Right ventricle myocardium inferior (tissue), 1 donor: ENCODE results near the gene ZC3H7B. TPM values are rescaled to one million over a fixed set of nuclear protein-coding genes. Genes with fewer than 3 reads are reported as not detected.
A peak's percentile ranks its signal among the peaks of the same experiment; 100 is the strongest.
"Not testable (repeated sequence)": the region's sequence is repeated elsewhere in the genome, so short reads cannot be mapped to it uniquely, and the experiment has no call there.

ENCODE experiments used
- ATAC-seq: fragments of 200-7000 bp; cut with Tn5 transposase; one replicate; pipeline ENCODE4 v1.9.1; 2020; ENCODE audit warnings: mild to moderate bottlenecking, moderate library complexity
- DNase-seq: peaks from one replicate; pipeline ENCODE4 v3.0.0; 2021; ENCODE audit errors: missing footprints
- intact Hi-C: fragments of 100-400 bp; cut with DNase I; formaldehyde crosslinking; loops from one replicate; pipeline ENCODE4 v1.11.0; 2022
- total RNA-seq: library from RNA; stranded (reverse); fragmentation: NEBNext Ultra II Directional; extraction: Animal tissue kit (Norgen Biotek cat#: 25700); gene quantifications from one replicate; pipeline ENCODE4 v1.2.1, GENCODE V29; 2021
- donor health status: DM: no; HTN: yes; CAD: no; lungs with severe emphysema.

Gene ZC3H7B
- total RNA-seq, 1 donor from 2014 or later, result 45.5 TPM

DNA sequence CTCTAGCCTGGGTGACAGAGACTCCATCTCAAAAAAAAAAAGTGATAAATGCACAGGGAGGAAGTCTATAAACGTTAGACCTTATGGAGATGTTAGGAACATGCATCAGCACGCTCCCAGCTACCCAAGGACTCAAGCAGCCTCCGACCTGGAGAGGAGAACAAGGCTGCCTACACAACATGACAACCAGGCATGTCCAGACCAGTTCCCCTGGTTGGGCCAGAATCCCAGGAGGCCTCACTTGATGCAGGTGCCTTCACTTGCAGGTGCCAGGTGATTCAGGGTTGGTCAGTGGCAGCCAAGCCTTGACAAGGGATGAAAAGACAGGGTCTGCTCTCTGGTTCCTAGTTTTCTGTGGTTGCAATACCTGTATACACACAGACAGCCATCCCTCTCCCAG is 21.3 kb upstream of the ZC3H7B start:
- no peak for DNase-seq
- ATAC-seq, result no peak
- intact Hi-C loops, result loop anchor here (10.0 kb wide), 1 partner anchor 325 kb away; the partner anchor contains the start of gene RBX1

DNA sequence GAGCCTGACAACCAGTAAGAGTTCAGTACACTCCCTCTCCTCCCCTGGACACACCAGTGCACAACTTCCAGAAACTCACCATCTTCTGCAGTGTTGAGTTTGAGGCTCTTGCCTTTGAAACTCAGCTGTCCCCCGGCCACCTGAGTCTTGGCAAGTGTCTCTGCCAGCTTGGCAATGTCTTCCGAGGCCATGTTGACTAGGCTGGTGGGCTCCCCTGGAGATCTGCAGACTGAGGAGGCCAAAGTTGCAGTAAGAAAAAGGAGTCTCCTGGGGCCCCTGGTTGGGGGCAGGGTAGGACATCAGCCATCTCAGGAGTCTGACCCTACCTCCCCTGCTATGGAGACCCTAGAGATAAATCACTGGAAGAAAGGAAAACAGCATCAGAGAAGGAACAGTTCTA is 20.5 kb upstream of the ZC3H7B start:
- DNase-seq (no peak), ATAC-seq (no peak)
- intact Hi-C loops, result loop anchor here (10.0 kb wide), 1 partner anchor 326 kb away; the partner anchor contains the start of gene RBX1

DNA sequence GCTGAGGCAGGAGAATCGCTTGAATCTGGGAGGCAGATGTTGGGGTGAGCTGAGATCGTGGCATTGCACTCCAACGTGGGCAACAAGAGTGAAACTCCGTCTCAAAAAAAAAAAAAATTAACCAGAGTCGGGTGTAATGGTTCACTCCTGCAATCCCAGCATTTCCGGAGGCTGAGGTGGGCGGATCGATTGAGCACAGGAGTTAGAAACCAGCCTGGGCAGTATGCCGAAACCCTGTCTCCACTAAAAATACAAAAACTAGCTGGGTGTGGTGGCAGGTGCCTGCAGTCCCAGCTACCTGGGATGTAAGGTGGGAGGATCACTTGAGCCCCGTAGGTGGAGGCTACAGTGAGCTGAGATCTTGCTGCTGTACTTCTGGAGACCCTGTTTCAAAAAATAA is 16.9 kb upstream of the ZC3H7B start:
- intact Hi-C loops, result loop anchor here (10.0 kb wide), 1 partner anchor 330 kb away; the partner anchor contains the start of gene RBX1
- ATAC-seq (no peak), DNase-seq (no peak)

DNA sequence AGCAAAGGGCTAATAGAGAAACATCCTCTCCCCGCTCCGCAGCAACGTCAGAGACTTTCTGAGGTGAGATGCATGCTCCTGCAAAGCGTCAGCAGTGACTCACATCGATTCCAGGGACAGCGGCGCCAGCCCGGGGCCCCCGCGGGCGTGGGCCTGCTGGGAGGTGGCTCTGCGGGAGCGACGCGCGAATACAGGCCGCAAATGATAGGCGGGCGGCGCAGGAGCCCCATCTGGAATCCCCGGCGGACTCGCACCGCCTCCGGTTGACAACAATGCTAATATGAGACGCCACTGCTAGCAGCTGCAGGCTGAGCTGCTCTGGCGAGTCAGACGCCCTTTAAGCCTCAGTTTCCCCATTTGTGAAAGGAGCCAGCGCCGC is 15.9 kb upstream of the ZC3H7B start:
- intact Hi-C loops, result loop anchor here (5.0 to 10.0 kb wide), 4 partner anchors 88 to 331 kb away; partner anchors contain the start of genes EP300, RBX1 and TEF
- no peak for DNase-seq
- ATAC-seq, result peak; percentile 4

DNA sequence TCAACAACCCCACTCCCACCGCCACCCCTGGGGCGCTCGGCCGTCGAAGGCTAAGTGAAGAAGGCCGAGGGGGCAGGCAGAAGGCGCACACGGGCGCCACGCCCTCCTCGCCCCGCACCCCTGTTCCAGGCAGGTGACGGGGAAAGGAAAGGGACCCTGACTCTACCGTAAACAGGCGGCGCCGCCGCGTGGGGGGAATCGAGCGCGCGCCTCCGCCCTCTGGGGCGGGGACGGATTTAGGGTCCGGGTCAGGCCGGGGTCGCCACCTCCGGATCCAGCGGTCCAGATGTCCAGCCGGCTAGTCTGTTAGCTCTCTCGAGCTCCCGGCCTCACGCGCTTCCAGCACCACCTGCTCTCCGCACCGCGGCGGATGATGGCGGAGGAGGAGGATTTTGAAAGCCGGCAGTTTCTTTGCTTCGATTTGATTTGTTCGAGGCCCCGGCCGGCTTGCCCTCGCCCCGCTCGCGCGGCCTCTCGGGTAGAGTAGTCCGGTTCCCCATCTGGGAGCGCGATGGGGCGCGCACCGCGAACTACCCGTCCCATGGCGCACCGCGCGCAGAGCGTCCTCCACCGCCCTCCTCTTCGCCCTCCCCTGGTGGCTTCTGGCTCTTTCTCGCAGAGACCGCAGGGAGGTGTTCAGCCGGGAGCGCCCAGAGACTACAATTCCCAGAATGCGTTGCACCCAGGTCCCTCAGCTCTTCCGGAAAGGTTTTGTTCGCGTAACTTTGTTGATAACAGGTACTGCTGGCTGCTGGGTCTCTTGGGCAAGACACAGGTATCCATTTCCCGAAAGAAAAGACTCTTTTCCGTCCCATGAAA is 15.3 kb upstream of the ZC3H7B start, which contains the start of gene RANGAP1:
TSS of gene RANGAP1 (minus strand) at position 368 of the 819 bp plus-strand sequence. CDS start 5,143 bp downstream, outside the sequence.
- DNase-seq (peak; percentile 99), ATAC-seq (peak; percentile 100)
- intact Hi-C loops, result loop anchor here (5.0 to 10.0 kb wide), 4 partner anchors 89 to 331 kb away; partner anchors contain the start of genes EP300, RBX1 and TEF

DNA sequence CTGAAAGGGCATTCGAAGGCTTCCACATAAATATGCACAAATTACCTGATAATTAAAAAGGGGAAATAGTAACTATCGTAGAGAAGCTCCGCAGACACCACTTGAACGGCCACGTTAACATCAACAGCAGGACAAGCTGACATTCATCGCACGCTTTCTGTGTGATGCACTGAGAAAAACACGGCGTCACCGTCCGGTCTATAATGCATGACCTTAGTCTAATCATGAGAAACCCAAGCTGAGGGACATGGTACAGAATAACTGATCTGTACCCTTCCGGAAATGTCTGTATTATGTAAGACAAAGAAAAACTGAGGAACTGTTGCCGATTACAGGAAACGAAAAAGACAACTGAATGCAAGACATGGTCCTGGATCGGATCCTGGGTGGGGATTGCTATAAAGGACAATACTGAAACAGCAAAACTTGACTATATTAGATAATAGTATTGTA is 14.7 kb upstream of the ZC3H7B start:
- intact Hi-C loops, result loop anchor here (5.0 to 10.0 kb wide), 4 partner anchors 89 to 332 kb away; partner anchors contain the start of genes EP300, RBX1 and TEF
- DNase-seq, result no peak
- ATAC-seq, result no peak

DNA sequence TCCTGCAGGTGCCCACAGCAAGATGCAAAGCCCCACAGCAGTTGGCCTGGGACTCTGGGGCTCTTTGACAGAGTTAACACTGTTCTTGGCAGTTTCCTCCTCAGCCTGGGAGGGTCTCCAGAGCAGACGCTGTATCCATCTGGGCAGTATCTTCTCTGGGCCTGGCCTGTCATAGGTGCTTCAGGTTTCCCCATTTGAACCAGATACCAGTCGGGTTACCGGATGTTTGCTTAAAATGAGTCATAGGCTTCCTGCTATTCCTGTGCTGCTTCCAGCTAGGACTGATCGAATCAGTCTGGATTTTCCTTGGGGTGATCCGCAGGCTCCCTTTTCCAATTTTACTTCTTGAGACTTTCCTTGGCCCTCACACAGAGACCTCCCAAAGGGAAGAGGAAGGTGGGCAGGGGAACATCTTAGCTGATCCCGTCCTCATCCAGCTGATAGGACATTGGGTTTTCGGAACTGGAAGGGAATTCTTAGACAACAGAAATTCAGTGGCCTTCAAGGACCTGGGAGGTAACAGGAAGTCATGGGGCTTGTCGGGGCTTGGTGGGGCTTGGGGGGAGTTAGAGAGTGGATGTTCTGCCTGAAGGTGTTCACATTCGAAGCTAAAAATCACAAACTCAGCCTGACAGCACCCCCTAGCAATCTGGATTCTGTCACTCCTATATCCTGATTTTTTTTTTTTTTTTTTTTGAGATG is 12.9 kb upstream of the ZC3H7B start:
- no peak for DNase-seq
- ATAC-seq, result no peak
- intact Hi-C loops, result loop anchor here (5.0 to 10.0 kb wide), 4 partner anchors 91 to 334 kb away; partner anchors contain the start of genes EP300, RBX1 and TEF

DNA sequence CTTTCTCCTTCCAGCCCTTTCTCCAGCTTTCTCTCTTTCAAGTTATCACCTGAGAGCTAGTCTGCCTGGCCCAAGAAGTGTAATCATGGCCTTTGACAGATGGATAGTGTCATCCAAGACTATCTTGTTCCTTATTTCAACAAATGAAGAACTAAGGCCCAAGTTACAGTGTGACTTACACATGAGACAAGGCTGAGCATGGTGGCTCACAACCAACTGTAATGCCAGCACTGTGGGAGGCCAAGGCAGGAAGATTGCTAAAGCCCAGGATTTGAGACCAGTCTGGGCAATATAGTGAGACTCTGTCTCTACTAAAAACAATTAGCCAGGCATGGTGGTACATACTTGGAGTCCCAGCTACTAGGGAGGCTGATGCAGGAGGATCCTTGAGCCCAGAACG is 11.7 kb upstream of the ZC3H7B start:
- no peak for ATAC-seq
- no peak for DNase-seq
- intact Hi-C loops, result loop anchor here (5.0 to 10.0 kb wide), 4 partner anchors 92 to 335 kb away; partner anchors contain the start of genes EP300, RBX1 and TEF

DNA sequence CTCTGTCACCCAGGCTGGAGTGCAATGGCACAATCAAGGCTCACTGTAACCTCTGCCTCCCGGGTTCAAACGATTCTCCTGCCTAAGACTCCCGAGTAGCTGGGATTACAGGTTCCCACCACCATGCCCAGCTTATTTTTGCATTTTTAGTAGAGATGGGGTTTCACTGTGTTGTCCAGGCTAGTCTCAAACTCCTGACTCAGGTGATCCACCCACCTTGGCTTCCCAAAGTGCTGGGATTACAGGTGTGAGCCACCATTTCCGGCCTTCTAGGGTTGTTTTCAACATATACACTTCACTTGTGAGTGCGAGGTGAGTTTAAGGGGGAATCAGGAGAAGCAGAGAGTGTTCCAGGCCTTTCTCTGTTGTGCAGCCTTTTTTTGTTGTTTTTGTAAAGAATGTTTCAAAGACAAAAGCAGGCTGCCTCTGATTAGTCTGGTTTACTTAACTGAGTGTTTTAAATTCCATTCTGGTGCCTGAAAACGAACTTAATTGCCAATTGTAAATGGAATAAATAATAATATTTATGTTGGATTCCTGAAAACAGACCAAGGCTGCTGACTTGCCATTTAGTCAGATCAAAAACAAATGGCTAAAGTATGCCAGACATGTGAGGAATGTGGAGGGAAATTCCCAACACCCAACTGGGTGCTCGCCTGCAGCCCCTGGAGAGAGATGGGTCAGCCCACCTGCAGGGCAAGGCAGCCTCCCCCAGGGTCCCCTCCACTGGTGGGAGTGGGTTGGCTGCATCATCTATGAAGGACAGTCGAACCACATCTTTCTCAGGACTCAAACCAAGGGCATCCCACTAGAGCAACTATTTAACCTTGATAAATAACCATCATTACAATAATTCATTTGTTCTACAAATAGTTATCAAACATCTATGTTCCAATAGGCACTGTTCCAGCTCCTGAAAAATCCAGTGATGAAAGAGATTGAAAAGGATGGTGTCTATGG is 10.8 kb upstream of the ZC3H7B start:
- intact Hi-C loops, result no loop called here
- ATAC-seq, result no peak
- no peak for DNase-seq

DNA sequence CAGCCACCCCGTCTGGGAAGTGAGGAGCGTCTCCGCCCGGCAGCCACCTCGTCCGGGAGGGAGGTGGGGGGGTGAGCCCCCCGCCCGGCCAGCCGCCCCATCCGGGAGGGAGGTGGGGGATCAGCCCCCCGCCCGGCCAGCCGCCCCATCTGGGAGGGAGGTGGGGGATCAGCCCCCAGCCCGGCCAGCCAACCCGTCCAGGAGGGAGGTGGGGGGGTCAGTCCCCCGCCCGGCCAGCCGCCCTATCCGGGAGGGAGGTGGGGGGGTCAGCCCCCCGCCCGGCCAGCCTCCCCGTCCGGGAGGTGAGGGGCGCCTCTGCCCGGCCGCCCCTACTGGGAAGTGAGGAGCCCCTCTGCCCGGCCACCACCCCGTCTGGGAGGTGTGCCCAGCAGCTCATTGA is 6.5 kb upstream of the ZC3H7B start:
- intact Hi-C loops, DNase-seq, ATAC-seq: not testable (repeated sequence)

DNA sequence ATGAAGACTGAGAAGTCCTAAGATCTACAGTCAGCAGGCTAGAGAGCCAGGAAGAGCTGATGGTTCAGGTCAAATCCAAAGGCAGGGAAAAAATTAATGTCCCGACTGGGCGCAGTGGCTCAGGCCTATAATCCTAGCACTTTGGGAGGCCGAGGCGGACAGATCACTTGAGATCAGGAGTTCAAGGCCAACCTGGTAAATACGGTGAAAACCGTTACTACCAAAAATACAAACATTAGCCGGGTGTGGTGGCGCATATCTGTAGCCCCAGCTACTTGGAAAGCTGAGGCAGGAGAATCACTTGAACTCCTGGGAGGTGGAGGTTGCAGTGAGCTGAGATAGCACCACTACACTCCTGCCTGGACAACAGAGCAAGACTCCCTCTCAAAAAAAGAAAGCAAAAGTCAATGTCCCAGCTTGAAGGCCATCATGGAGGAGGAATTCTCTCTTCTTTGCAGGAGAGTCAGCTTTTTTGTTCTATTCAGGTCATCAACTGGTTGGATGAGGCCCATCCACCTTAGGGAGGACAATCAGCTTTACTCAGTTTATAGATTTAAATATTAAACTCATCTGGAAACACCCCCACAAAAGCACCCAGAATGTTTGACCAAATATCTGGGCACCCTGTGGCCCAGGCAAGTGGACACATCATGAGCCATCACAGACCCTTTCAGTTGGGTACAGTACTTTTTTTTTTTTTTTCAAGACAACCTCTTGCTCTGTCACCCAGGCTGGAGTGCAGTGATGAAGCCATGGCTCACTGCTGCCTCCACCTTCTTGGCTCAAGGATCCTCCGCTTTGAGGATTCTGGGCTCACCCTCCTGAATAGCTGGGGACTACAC is 4.3 kb upstream of the ZC3H7B start:
- DNase-seq, result no peak
- intact Hi-C loops, result no loop called here
- no peak for ATAC-seq

DNA sequence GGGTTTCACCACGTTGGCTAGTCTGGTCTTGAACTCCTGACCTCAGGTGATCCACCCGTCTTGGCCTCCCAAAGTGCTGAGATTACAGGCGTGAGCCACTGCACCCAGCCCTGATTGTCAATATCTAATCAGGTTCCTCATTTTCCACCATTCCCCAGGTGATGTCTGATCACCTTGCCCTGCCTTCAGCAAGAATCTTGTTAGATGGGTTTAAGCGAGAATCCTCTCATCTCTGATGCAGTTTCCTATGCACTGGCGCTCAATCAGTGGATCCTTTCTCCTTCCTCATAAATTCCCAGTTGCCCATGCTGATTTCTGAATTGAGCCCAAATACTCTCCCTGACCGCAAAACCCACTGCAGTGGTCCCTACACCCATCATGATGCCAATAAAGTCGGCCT is 664 bp upstream of the ZC3H7B start:
- no peak for ATAC-seq
- no peak for DNase-seq
- intact Hi-C loops, result loop anchor here (5.0 kb wide), 1 partner anchor 67 kb away; no protein-coding TSS in a partner anchor

DNA sequence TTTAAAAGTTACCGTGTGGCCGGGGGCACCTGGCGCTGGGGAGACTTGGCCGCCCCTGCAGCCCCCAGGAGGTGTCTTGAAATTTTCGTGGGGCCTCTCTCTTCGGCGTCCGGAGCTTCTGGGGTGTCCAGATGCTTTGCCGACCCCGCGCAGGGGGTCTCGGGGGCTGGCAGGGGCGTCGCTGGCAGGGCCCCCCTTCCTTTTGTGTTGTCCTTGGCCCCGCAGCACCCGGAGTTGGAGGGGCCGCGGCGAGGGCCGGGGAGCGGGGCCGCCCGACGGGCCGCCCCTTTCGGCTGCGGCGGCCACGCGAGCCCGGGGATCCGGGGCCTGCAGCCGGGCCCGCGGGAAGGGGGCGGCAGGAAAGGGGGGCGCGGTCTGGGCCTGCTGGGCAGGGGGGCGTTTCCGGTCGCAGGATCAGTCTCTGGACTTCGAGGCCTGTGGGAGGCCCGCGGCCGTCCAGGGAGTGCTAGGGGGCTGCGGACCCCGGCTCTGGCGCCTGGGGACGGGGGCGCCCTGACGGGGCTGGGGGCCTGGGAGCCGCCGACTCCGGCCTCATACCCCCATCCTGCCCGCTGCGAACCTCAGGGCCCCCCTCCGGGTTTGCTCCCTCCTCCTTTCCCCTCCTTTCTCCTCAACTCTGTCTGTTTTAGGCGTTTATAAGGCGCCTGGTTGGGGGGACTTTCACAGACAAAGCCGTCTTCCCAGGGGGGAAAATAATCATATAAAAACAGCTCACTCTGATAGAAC is 869 bp downstream of the ZC3H7B start:
- intact Hi-C loops, result loop anchor here (5.0 kb wide), 1 partner anchor 65 kb away; no protein-coding TSS in a partner anchor

DNA sequence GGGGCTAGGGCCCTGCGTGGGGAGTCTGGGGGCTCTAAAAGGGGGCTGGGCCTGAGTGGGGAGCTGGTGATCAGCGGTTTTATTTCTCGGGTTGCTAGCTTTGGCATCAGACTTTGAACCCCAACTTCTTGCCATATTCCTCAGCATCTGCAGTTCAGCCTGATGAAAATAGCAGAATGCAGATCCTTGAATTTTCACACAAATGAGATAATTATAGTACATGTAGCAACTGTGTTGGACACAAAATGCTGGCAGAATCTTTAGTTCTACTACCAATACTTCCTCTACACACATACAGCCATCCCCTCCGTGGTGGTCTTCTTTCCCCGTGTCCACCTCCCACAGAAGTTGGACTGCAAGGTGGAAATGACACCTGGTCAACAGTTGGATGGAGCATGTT is 1.5 kb downstream of the ZC3H7B start:
- intact Hi-C loops, result loop anchor here (5.0 kb wide), 1 partner anchor 64 kb away; no protein-coding TSS in a partner anchor
- no peak for DNase-seq
- no peak for ATAC-seq

More for the DNA sequence above, 869 bp downstream of the ZC3H7B start:
- ATAC-seq (peak; percentile 28), DNase-seq (no peak)

DNA sequence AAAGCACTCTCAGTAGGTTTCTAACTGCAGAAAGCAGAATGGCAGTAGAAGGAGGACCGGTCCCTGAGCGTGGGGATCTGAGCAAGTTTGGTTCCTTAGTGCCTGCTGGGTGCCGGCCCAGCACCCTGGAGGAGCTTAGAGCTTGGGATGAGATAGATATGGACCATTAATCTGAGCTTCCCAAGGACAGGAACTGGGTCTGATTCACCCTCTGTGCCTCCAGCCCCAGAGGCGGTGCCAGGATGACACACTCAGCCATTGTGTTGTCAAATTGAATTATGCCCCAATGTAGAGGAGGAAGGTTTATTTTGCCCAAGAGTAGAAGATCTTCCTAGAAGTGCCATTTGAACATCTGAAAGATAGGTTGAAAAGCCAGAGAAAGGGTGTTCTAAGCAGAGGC is 4.3 kb downstream of the ZC3H7B start:
- intact Hi-C loops, result no loop called here
- DNase-seq, result no peak
- ATAC-seq, result no peak

DNA sequence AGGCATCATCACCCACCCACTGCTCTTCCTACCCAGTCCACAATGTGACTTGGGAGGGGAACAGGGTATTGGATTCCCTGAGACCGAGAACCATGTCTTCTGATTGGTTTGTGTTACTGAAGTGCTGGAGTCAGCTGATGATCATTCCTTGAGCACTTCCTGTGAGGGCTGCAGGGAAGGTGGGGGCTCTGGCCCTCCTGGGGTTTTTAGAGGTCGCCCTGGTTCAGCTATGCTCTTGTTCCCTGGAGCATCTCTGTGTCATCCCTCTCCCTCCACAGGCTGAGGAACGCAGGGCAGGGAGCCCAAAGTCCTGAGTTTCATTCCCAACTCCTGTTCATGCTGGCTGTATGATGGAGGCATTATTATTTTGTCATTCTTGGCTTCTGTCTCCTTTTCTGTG is 6.7 kb downstream of the ZC3H7B start:
- intact Hi-C loops, result no loop called here
- no peak for DNase-seq
- peak; percentile 37 for ATAC-seq
